Measurements from ENCODE around the gene S100A2.

S100A2 gene

GRCh38 chr1:153548722-153549688 lies 16.6 kb downstream of the S100A2 start, which contains the start of gene S100A3:
Gene S100A3, minus strand, starts transcription at chr1:153549258. Its CDS starts 773 bp downstream, at chr1:153548485.
- H3K27me3 Mint-ChIP-seq (ENCODE audit: low read depth) = no peaks in the 10 kb centered on the region
- peak within 1 kb of the TSS; percentile 75 for H3K27ac Mint-ChIP-seq
- H3K4me1 Mint-ChIP-seq (ENCODE audit: low read depth) = peaks cover 48% of the 10 kb centered on the region
- no peaks in the 10 kb centered on the region for H3K9me3 Mint-ChIP-seq
- H3K36me3 Mint-ChIP-seq (ENCODE audit: low read depth) = peaks cover 16% of the 10 kb centered on the region
- H3K4me3 Mint-ChIP-seq = no peak within 1 kb of the TSS
- no peak for DNase-seq (ENCODE audit: low spot score)

GRCh38 chr1:153547560-153548551 lies 17.8 kb downstream of the S100A2 start:
- H3K9me3 Mint-ChIP-seq = no peaks in the 10 kb centered on the region
- peaks cover 54% of the 10 kb centered on the region for H3K4me1 Mint-ChIP-seq (ENCODE audit: low read depth)
- peak overlapping the region; percentile 75 for H3K27ac Mint-ChIP-seq
- peaks cover 27% of the 10 kb centered on the region for H3K36me3 Mint-ChIP-seq (ENCODE audit: low read depth)
- no peak for DNase-seq (ENCODE audit: low spot score)
- no peaks in the 10 kb centered on the region for H3K27me3 Mint-ChIP-seq (ENCODE audit: low read depth)
- H3K4me3 Mint-ChIP-seq = no peak overlapping the region

- Mint-ChIP-seq H3K27ac (peak overlapping the region; percentile 96), H3K9me3 (no peaks in the 10 kb centered on the region), H3K4me1 (ENCODE audit: low read depth) (peaks cover 62% of the 10 kb centered on the region), H3K4me3 (peak overlapping the region; percentile 93), H3K36me3 (ENCODE audit: low read depth) (peaks cover 35% of the 10 kb centered on the region), H3K27me3 (ENCODE audit: low read depth) (no peaks in the 10 kb centered on the region)
- no peak for DNase-seq (ENCODE audit: low spot score)
These were observed 18.7 kb downstream of the S100A2 start for GRCh38 chr1:153546796-153547559.

- Mint-ChIP-seq H3K27ac (peak overlapping the region; percentile 96), H3K4me1 (ENCODE audit: low read depth) (peaks cover 68% of the 10 kb centered on the region), H3K4me3 (peak overlapping the region; percentile 93), H3K27me3 (ENCODE audit: low read depth) (no peaks in the 10 kb centered on the region), H3K9me3 (no peaks in the 10 kb centered on the region), H3K36me3 (ENCODE audit: low read depth) (peaks cover 38% of the 10 kb centered on the region)
- DNase-seq (ENCODE audit: low spot score) = no peak
These were observed 19.3 kb downstream of the S100A2 start for GRCh38 chr1:153546371-153546770.

- Mint-ChIP-seq H3K27ac (peak within 1 kb of the TSS; percentile 96), H3K4me1 (ENCODE audit: low read depth) (peaks cover 78% of the 10 kb centered on the region), H3K9me3 (no peaks in the 10 kb centered on the region), H3K36me3 (ENCODE audit: low read depth) (peaks cover 39% of the 10 kb centered on the region), H3K27me3 (ENCODE audit: low read depth) (no peaks in the 10 kb centered on the region), H3K4me3 (peak within 1 kb of the TSS; percentile 93)
- peak; percentile 95 for DNase-seq (ENCODE audit: low spot score)
These were observed 20.3 kb downstream of the S100A2 start, which contains the start of gene S100A4 for GRCh38 chr1:153545067-153546055. Gene S100A4, minus strand, starts transcription at chr1:153545806. Its CDS starts 1,012 bp downstream, at chr1:153544794.

- H3K36me3 Mint-ChIP-seq (ENCODE audit: low read depth) = peaks cover 45% of the 10 kb centered on the region
- no peaks in the 10 kb centered on the region for H3K9me3 Mint-ChIP-seq
- DNase-seq (ENCODE audit: low spot score) = no peak
- peak overlapping the region; percentile 96 for H3K27ac Mint-ChIP-seq
- H3K4me3 Mint-ChIP-seq = peak overlapping the region; percentile 93
- H3K4me1 Mint-ChIP-seq (ENCODE audit: low read depth) = peaks cover 86% of the 10 kb centered on the region
- no peaks in the 10 kb centered on the region for H3K27me3 Mint-ChIP-seq (ENCODE audit: low read depth)
These were observed 21.1 kb downstream of the S100A2 start for GRCh38 chr1:153544453-153545066.

GRCh38 chr1:153543736-153544135 lies 21.9 kb downstream of the S100A2 start:
- Mint-ChIP-seq H3K4me3 (peak overlapping the region; percentile 93), H3K4me1 (ENCODE audit: low read depth) (peaks cover 84% of the 10 kb centered on the region), H3K27me3 (ENCODE audit: low read depth) (no peaks in the 10 kb centered on the region), H3K27ac (peak overlapping the region; percentile 89), H3K36me3 (ENCODE audit: low read depth) (peaks cover 47% of the 10 kb centered on the region), H3K9me3 (no peaks in the 10 kb centered on the region)
- no peak for DNase-seq (ENCODE audit: low spot score)

GRCh38 chr1:153542956-153543711 lies 22.5 kb downstream of the S100A2 start:
- Mint-ChIP-seq H3K27me3 (ENCODE audit: low read depth) (no peaks in the 10 kb centered on the region), H3K4me1 (ENCODE audit: low read depth) (peaks cover 81% of the 10 kb centered on the region), H3K9me3 (no peaks in the 10 kb centered on the region), H3K36me3 (ENCODE audit: low read depth) (peaks cover 47% of the 10 kb centered on the region), H3K27ac (peak overlapping the region; percentile 89), H3K4me3 (peak overlapping the region; percentile 93)
- no peak for DNase-seq (ENCODE audit: low spot score)

GRCh38 chr1:153541641-153542590 lies 23.7 kb downstream of the S100A2 start:
- Mint-ChIP-seq H3K9me3 (no peaks in the 10 kb centered on the region), H3K36me3 (ENCODE audit: low read depth) (peaks cover 47% of the 10 kb centered on the region), H3K4me3 (peak overlapping the region; percentile 93), H3K4me1 (ENCODE audit: low read depth) (peaks cover 75% of the 10 kb centered on the region), H3K27ac (peak overlapping the region; percentile 89), H3K27me3 (ENCODE audit: low read depth) (no peaks in the 10 kb centered on the region)
- DNase-seq (ENCODE audit: low spot score) = no peak

GRCh38 chr1:153540394-153541361 lies 25.0 kb downstream of the S100A2 start, which contains the start of gene S100A5:
Gene S100A5, minus strand, starts transcription at chr1:153540934. Its CDS starts 743 bp downstream, at chr1:153540191.
- Mint-ChIP-seq H3K27me3 (ENCODE audit: low read depth) (no peaks in the 10 kb centered on the region), H3K4me1 (ENCODE audit: low read depth) (peaks cover 73% of the 10 kb centered on the region), H3K9me3 (no peaks in the 10 kb centered on the region), H3K4me3 (peak within 1 kb of the TSS; percentile 93), H3K36me3 (ENCODE audit: low read depth) (peaks cover 51% of the 10 kb centered on the region), H3K27ac (peak within 1 kb of the TSS; percentile 89)
- DNase-seq (ENCODE audit: low spot score) = peak; percentile 64
